H1 (cell line): ENCODE data around the gene HDAC10. TPM values are rescaled to one million over a fixed set of nuclear protein-coding genes. Genes with fewer than 3 reads are reported as not detected.

ENCODE experiments used
- CTCF ChIA-PET: fragments of 300-600 bp; sonication (Branson Sonifier 250); formaldehyde crosslinking; loops from one replicate; lab custom pipeline; 2021; ENCODE audit not compliant: partially characterized antibody; lab: Charles Lee
- POLR2A ChIA-PET: fragments of 300-600 bp; sonication (Branson Sonifier 250); formaldehyde crosslinking; loops from one replicate; lab custom pipeline; 2021; ENCODE audit warnings: inconsistent platforms; ENCODE audit not compliant: partially characterized antibody; lab: Charles Lee
- DNase-seq, 2 experiments: peaks; one replicate each; pipeline versions ENCODE4 v3.0.0 to v3.0.0-alpha.2; 2010 to 2022; ENCODE audit warnings: low spot score in 2 of 2, low read depth in 1 of 2, mixed read lengths in 1 of 2
- FAIRE-seq: peaks from 2 replicates; lab custom pipeline; 2011; peaks lifted over from hg19 to GRCh38; lab: Jason Lieb, UNC
- H2AFZ ChIP-seq: 2 replicates; pipeline ENCODE4 v1.8.1; 2012; ENCODE audit warnings: low read length, inconsistent platforms
- H2AK5ac ChIP-seq: 2 replicates; pipeline ENCODE4 v1.6.1; 2013; ENCODE audit warnings: low read depth, low read length
- H2BK120ac ChIP-seq: replicated peaks from 2 replicates; pipeline ENCODE3; 2013; ENCODE audit warnings: low read depth, low read length, inconsistent platforms
- H2BK12ac ChIP-seq: 2 replicates; pipeline ENCODE4 v1.6.1; 2013; ENCODE audit warnings: low read depth, low read length
- H2BK15ac ChIP-seq: 2 replicates; pipeline ENCODE4 v1.6.1; 2013; ENCODE audit warnings: low read length
- H2BK20ac ChIP-seq: 2 replicates; pipeline ENCODE4 v1.6.1; 2013; ENCODE audit warnings: low read length
- H2BK5ac ChIP-seq: 2 replicates; pipeline ENCODE4 v1.6.1; 2013; ENCODE audit warnings: low read depth, low read length
- H3K14ac ChIP-seq: 2 replicates; pipeline ENCODE4 v1.6.1; 2013; ENCODE audit warnings: inconsistent platforms; ENCODE audit not compliant: insufficient read length
- H3K18ac ChIP-seq: 2 replicates; pipeline ENCODE4 v1.6.1; 2013; ENCODE audit warnings: low read length; ENCODE audit errors: extremely low read depth
- H3K23ac ChIP-seq: 2 replicates; pipeline ENCODE4 v1.6.1; 2013; ENCODE audit warnings: inconsistent platforms; ENCODE audit not compliant: insufficient read length
- H3K23me2 ChIP-seq: 2 replicates; pipeline ENCODE4 v1.6.1; 2013; ENCODE audit warnings: low read depth, low read length
- H3K27ac ChIP-seq: 2 replicates; pipeline ENCODE4 v1.6.1; 2011; ENCODE audit warnings: low read depth, low read length, inconsistent platforms
- H3K27me3 ChIP-seq, 4 experiments: replicated peaks in 1 of 4; 1 replicate in 1 of 4; 2 replicates in 3 of 4; pipeline versions ENCODE4 v1.6.1 to v1.8.1; 2011 to 2013; ENCODE audit warnings: low read length in 3 of 4, mild to moderate bottlenecking in 3 of 4, inconsistent platforms in 2 of 4, mixed read lengths in 2 of 4, moderate library complexity in 1 of 4; ENCODE audit not compliant: control insufficient read depth in 3 of 4, insufficient read depth in 3 of 4; ENCODE audit errors: extremely low read depth in 1 of 4
- H3K36me3 ChIP-seq, 4 experiments: 2 replicates each; pipeline versions ENCODE4 v1.6.1 to v1.8.1; 2011 to 2013; ENCODE audit warnings: mild to moderate bottlenecking in 4 of 4, low read length in 3 of 4, moderate library complexity in 2 of 4, control low read depth in 1 of 4, inconsistent platforms in 1 of 4; ENCODE audit not compliant: insufficient read depth in 4 of 4, control insufficient read depth in 2 of 4
- H3K4ac ChIP-seq: replicated peaks from 2 replicates; pipeline ENCODE3; 2013; ENCODE audit warnings: low read length, low read depth, mixed read lengths, inconsistent platforms; ENCODE audit not compliant: insufficient read length
- H3K4me1 ChIP-seq, 4 experiments: replicated peaks in 1 of 4; 1 replicate in 1 of 4; 2 replicates in 3 of 4; pipeline versions ENCODE4 v1.6.1 to v1.8.1; 2011 to 2013; ENCODE audit warnings: low read length in 3 of 4, inconsistent platforms in 2 of 4, mixed read lengths in 1 of 4; ENCODE audit not compliant: insufficient read depth in 4 of 4, control insufficient read depth in 3 of 4
- H3K4me2 ChIP-seq, 2 experiments: 2 replicates each; pipeline versions ENCODE4 v1.6.1 to v1.8.1; 2011 to 2013; ENCODE audit warnings: low read depth in 2 of 2, low read length in 2 of 2, control low read depth in 1 of 2, inconsistent platforms in 1 of 2, mild to moderate bottlenecking in 1 of 2; ENCODE audit not compliant: insufficient read depth in 1 of 2
- H3K4me3 ChIP-seq, 4 experiments: fragments of 200-600, 300-600 bp in 1 of 4; sonication (generic), shearing (Covaris generic), sonication (Bioruptor Twin) in 1 of 4; 2 replicates each; pipeline versions ENCODE4 v1.5.1 to v1.8.1; 2011 to 2016; ENCODE audit warnings: low read length in 4 of 4, low read depth in 3 of 4, control low read depth in 2 of 4, inconsistent platforms in 2 of 4, mild to moderate bottlenecking in 2 of 4, mixed read lengths in 1 of 4, moderate library complexity in 1 of 4; ENCODE audit not compliant: insufficient read depth in 2 of 4; ENCODE audit errors: extremely low read depth in 1 of 4
- H3K56ac ChIP-seq: replicated peaks from 2 replicates; pipeline ENCODE3; 2013; ENCODE audit warnings: low read depth, mild to moderate bottlenecking, mixed read lengths, low read length, inconsistent platforms; ENCODE audit not compliant: insufficient read length
- H3K79me1 ChIP-seq: 2 replicates; pipeline ENCODE4 v1.6.1; 2013; ENCODE audit warnings: low read depth, low read length, control low read depth
- H3K79me2 ChIP-seq, 2 experiments: 2 replicates each; pipeline versions ENCODE4 v1.6.1 to v1.8.1; 2012 to 2013; ENCODE audit warnings: low read length in 2 of 2, mild to moderate bottlenecking in 2 of 2, inconsistent platforms in 1 of 2; ENCODE audit not compliant: insufficient read depth in 2 of 2, control insufficient read depth in 1 of 2
- H3K9ac ChIP-seq, 4 experiments: replicated peaks in 1 of 4; 1 replicate in 1 of 4; 2 replicates in 3 of 4; pipeline versions ENCODE4 v1.6.1 to v1.8.1; 2011 to 2013; ENCODE audit warnings: low read depth in 3 of 4, low read length in 3 of 4, control low read depth in 2 of 4, mild to moderate bottlenecking in 2 of 4, moderate library complexity in 2 of 4, inconsistent platforms in 1 of 4; ENCODE audit errors: extremely low read depth in 1 of 4
- H3K9me3 ChIP-seq, 2 experiments: 2 replicates each; pipeline versions ENCODE4 v1.6.1 to v1.8.1; 2012 to 2013; ENCODE audit warnings: mild to moderate bottlenecking in 2 of 2, moderate library complexity in 2 of 2, control low read depth in 1 of 2, inconsistent platforms in 1 of 2, low read depth in 1 of 2, low read length in 1 of 2, mixed read lengths in 1 of 2; ENCODE audit not compliant: insufficient read depth in 2 of 2
- H4K20me1 ChIP-seq, 2 experiments: replicated peaks in 1 of 2; 2 replicates each; pipeline versions ENCODE3 to v1.8.1; 2011 to 2013; ENCODE audit warnings: inconsistent platforms in 2 of 2, low read length in 2 of 2, mild to moderate bottlenecking in 1 of 2; ENCODE audit not compliant: insufficient read depth in 2 of 2, control insufficient read depth in 1 of 2
- H4K5ac ChIP-seq: 2 replicates; pipeline ENCODE4 v1.6.1; 2013; ENCODE audit warnings: low read length, low read depth, mixed read lengths, inconsistent platforms; ENCODE audit not compliant: insufficient read length
- H4K8ac ChIP-seq: 2 replicates; pipeline ENCODE4 v1.8.0; 2013; ENCODE audit warnings: mild to moderate bottlenecking, moderate library complexity, low read length, inconsistent platforms; ENCODE audit not compliant: insufficient read depth; ENCODE audit errors: extremely low read depth
- H4K91ac ChIP-seq: replicated peaks from 2 replicates; pipeline ENCODE3; 2013; ENCODE audit warnings: low read length, mixed read lengths, inconsistent platforms; ENCODE audit not compliant: insufficient read length
- BRCA1 ChIP-seq: IDR thresholded peaks from 2 replicates; pipeline ENCODE4 v1.6.1; 2012; ENCODE audit warnings: low read depth, low read length, improper control_type of control experiment
- CTCF ChIP-seq, 3 experiments: IDR thresholded peaks; 1 replicate in 2 of 3; 2 replicates in 1 of 3; pipeline versions ENCODE4 v1.5.1 to v1.6.1; 2011; ENCODE audit warnings: low read length in 3 of 3, mild to moderate bottlenecking in 3 of 3, inconsistent platforms in 2 of 3, low read depth in 1 of 3, moderate library complexity in 1 of 3; ENCODE audit not compliant: insufficient read depth in 1 of 3; ENCODE audit errors: control extremely low read depth in 1 of 3
- HDAC2 ChIP-seq, 2 experiments: fragments of 300-600 bp in 1 of 2; sonication (generic) in 1 of 2; IDR thresholded peaks; 2 replicates each; pipeline ENCODE4 v1.6.1; 2011 to 2012; ENCODE audit warnings: low read depth in 2 of 2, low read length in 2 of 2, mild to moderate bottlenecking in 2 of 2, moderate library complexity in 2 of 2, borderline replicate concordance in 1 of 2, inconsistent platforms in 1 of 2
- HDAC6 ChIP-seq: IDR thresholded peaks from one replicate; pipeline ENCODE4 v1.7.1; 2012; ENCODE audit warnings: low read depth, mild to moderate bottlenecking, inconsistent platforms, low read length, moderate library complexity
- PHF8 ChIP-seq: fragments of 200-600 bp; sonication (generic); conservative IDR thresholded peaks from 2 replicates; pipeline ENCODE4 v1.7.1; 2012; ENCODE audit warnings: low read depth, mild to moderate bottlenecking, inconsistent platforms, low read length, moderate library complexity
- POU5F1 ChIP-seq: IDR thresholded peaks from 2 replicates; pipeline ENCODE4 v1.6.1; 2011; ENCODE audit warnings: low read depth, mild to moderate bottlenecking, low read length, moderate library complexity
- SIX5 ChIP-seq: IDR thresholded peaks from 2 replicates; pipeline ENCODE4 v1.6.1; 2011; ENCODE audit warnings: mild to moderate bottlenecking, low read depth, low read length
- SP2 ChIP-seq: IDR thresholded peaks from 2 replicates; pipeline ENCODE4 v1.6.1; 2012; ENCODE audit warnings: mild to moderate bottlenecking, low read length, inconsistent platforms
- WGBS, 2 experiments: shearing (Covaris generic) in 1 of 2; methylation state at CpG; one replicate each; pipeline versions ENCODE4 v1.1.6 to v1.1.7; 2013 to 2015; ENCODE audit warnings: low lambda C conversion rate in 2 of 2, mixed read lengths in 2 of 2, inconsistent platforms in 1 of 2, low coverage in 1 of 2, missing lambda C conversion rate in 1 of 2; ENCODE audit not compliant: insufficient replicate concordance in 2 of 2, insufficient coverage in 1 of 2, insufficient read length in 1 of 2; ENCODE audit errors: extremely low coverage in 1 of 2, missing lambda C conversion rate in 1 of 2; 5-methylcytosine and 5-hydroxymethylcytosine counted together
- polyA plus RNA-seq, 7 experiments: library from polyadenylated mRNA; depleted of rRNA in 3 of 7; stranded (reverse) in 5 of 7; unstranded in 2 of 7; fragments of >200 nt in 5 of 7; fragments of 200-250 nt in 2 of 7; gene quantifications; 1 replicate in 5 of 7; 2 replicates in 1 of 7; 4 replicates in 1 of 7; pipeline versions ENCODE4 v1.2.1 to v1.2.3, GENCODE V29; 2011 to 2013; ENCODE audit warnings: missing spikeins in 2 of 7, mixed read lengths in 2 of 7
- total RNA-seq: library from RNA; stranded (reverse); fragmentation: NEBNext Ultra II Directional; extraction: Animal tissue kit (Norgen Biotek cat#: 25700); gene quantifications from 2 replicates; pipeline ENCODE4 v1.2.1, GENCODE V29; 2021

Gene HDAC10
- total and polyA plus RNA-seq, 2 of the 8 experiments (the other 6 are each of a cell fraction or from before 2014, with no cell fraction given), result 11.2 to 26.4 TPM

- DNase-seq, result no peak
- Histone ChIP-seq H3K4me3 (no peak overlapping the region), H3K9ac (no peak overlapping the region), H3K56ac (no peak overlapping the region), H4K20me1 (peaks cover 4 to 27% of the 10 kb centered on the region in 2 experiments), H4K91ac (no peak overlapping the region), H3K27me3 (no peaks in the 10 kb centered on the region), H2AK5ac (no peak overlapping the region), H3K23ac (no peak overlapping the region), H3K9me3 (no peaks in the 10 kb centered on the region; a peak in 1 of 4 replicates), H3K36me3 (peaks cover 11 to 68% (median 17%) of the 10 kb centered on the region in 4 experiments), H2BK15ac (no peak overlapping the region), H4K8ac (no peak overlapping the region), H3K4me2 (no peak overlapping the region), H3K79me2 (peaks cover 0 to 17% of the 10 kb centered on the region in 2 experiments; a peak in 2 of 4 replicates), H3K18ac (no peak overlapping the region), H4K5ac (no peak overlapping the region), H3K14ac (no peak overlapping the region), H3K23me2 (no peaks in the 10 kb centered on the region), H2BK12ac (no peak overlapping the region), H2BK20ac (no peak overlapping the region), H2AFZ (no peak overlapping the region), H3K79me1 (peaks cover 11% of the 10 kb centered on the region), H3K4me1 (peaks cover 0 to 5% (median 0%) of the 10 kb centered on the region in 4 experiments; a peak in 2 of 7 replicates), H2BK5ac (no peak overlapping the region), H3K27ac (no peak overlapping the region), H3K4ac (no peak overlapping the region), H2BK120ac (no peak overlapping the region)
- TF ChIP-seq SP2, result no peak
- TF ChIP-seq SIX5, result no peak
- no peak for TF ChIP-seq BRCA1
- no peak for TF ChIP-seq HDAC2 (IDR thresholded peaks at IDR 0.05; ENCODE audit: borderline replicate concordance in 1 of 2, low read depth in 2 of 2, low read length in 2 of 2)
- no peak for TF ChIP-seq HDAC6
- TF ChIP-seq CTCF (IDR thresholded peaks at IDR 0.05; ENCODE audit: control extremely low read depth in 1 of 3, insufficient read depth in 1 of 3, low read depth in 1 of 3, low read length in 3 of 3), result no peak
- TF ChIP-seq POU5F1, result no peak
- no peak for TF ChIP-seq PHF8
- no peak for FAIRE-seq
- ChIA-PET POLR2A (interaction anchor here (1.3 kb wide), 1 partner anchor 10 kb away, joined by 3 read pairs; no protein-coding TSS in a partner anchor), CTCF (interaction anchor here (0.6 kb wide), 1 partner anchor 35 kb away, joined by 5 read pairs; no protein-coding TSS in a partner anchor)
- 94% methylated on average over 29 of the region's 40 CpGs; no CpG with 5 or more reads in 1 of the 2 experiments for WGBS, 2 experiments
These were observed 35.7 kb upstream of the HDAC10 start for GRCh38 chr22:50286701-50287318.
